Stimulated activated effector memory CD8-positive, alpha-beta T cell treated with anti-CD3 and anti-CD28 coated beads, Interleukin-12 subunit alpha, Interleukin-12 subunit beta, amount 100 ng/mL, for 72 hours (primary cell): ENCODE measurements around the gene BTN1A1.
"Not testable (repeated sequence)": the region's sequence is repeated elsewhere in the genome, so short reads cannot be mapped to it uniquely, and the experiment has no call there.

ENCODE experiments used
- ATAC-seq: fragments of 150-1000 bp; cut with Tn5 transposase; 2 replicates; pipeline ENCODE4 v1.10.0; 2021
- DNase-seq, 2 donors: peaks; one replicate each; pipeline ENCODE4 v3.0.0; 2021 to 2022; ENCODE audit warnings: low spot score in 2 of 2
- H3K27ac Mint-ChIP-seq: one replicate; pipeline ENCODE4 v1.8.0; 2022; ENCODE audit warnings: mild to moderate bottlenecking, mixed read lengths
- H3K36me3 Mint-ChIP-seq: one replicate; pipeline ENCODE4 v1.8.0; 2022; ENCODE audit warnings: mild to moderate bottlenecking, mixed read lengths
- H3K4me1 Mint-ChIP-seq: one replicate; pipeline ENCODE4 v1.8.0; 2022; ENCODE audit warnings: mixed read lengths
- H3K4me3 Mint-ChIP-seq: one replicate; pipeline ENCODE4 v1.8.0; 2022; ENCODE audit warnings: mild to moderate bottlenecking, mixed read lengths
- H3K9me3 Mint-ChIP-seq: one replicate; pipeline ENCODE4 v1.8.0; 2022; ENCODE audit warnings: mixed read lengths

The BTN1A1 gene

GRCh38 chr6:26520237-26520849, 20.2 kb downstream of the BTN1A1 start:
- ATAC-seq (peak; percentile 59), DNase-seq (peak; percentile 14 to 71)
- Mint-ChIP-seq H3K9me3 (no peaks in the 10 kb centered on the region), H3K4me1 (peaks cover 48% of the 10 kb centered on the region), H3K4me3 (peak overlapping the region; percentile 78), H3K27ac (peak overlapping the region; percentile 98), H3K36me3 (peaks cover 23% of the 10 kb centered on the region)

- Mint-ChIP-seq H3K9me3 (no peaks in the 10 kb centered on the region), H3K4me1 (peaks cover 48% of the 10 kb centered on the region), H3K27ac (peak overlapping the region; percentile 98), H3K4me3 (peak overlapping the region; percentile 78), H3K36me3 (peaks cover 23% of the 10 kb centered on the region)
- DNase-seq (peak; percentile 78 to 95), ATAC-seq (peak; percentile 83)
These were observed 20.9 kb downstream of the BTN1A1 start for GRCh38 chr6:26520850-26521599.

- peak; percentile 89 for ATAC-seq
These were observed 21.7 kb downstream of the BTN1A1 start for GRCh38 chr6:26521600-26522391.

GRCh38 chr6:26522486-26523228, 22.6 kb downstream of the BTN1A1 start:
- DNase-seq, ATAC-seq: not testable (repeated sequence)
- H3K4me1 Mint-ChIP-seq = peaks cover 43% of the 10 kb centered on the region

More at GRCh38 chr6:26521600-26522391, 21.7 kb downstream of the BTN1A1 start:
- peak overlapping the region; percentile 98 for H3K27ac Mint-ChIP-seq
- peak; percentile 75 to 83 for DNase-seq
- peak overlapping the region; percentile 78 for H3K4me3 Mint-ChIP-seq
- H3K4me1 Mint-ChIP-seq = peaks cover 44% of the 10 kb centered on the region
- peaks cover 23% of the 10 kb centered on the region for H3K36me3 Mint-ChIP-seq
- no peaks in the 10 kb centered on the region for H3K9me3 Mint-ChIP-seq

GRCh38 chr6:26524314-26524713, 24.2 kb downstream of the BTN1A1 start:
- H3K27ac Mint-ChIP-seq, H3K9me3 Mint-ChIP-seq, ATAC-seq, DNase-seq, H3K4me3 Mint-ChIP-seq: not testable (repeated sequence)
- peaks cover 43% of the 10 kb centered on the region for H3K4me1 Mint-ChIP-seq
- H3K36me3 Mint-ChIP-seq = peaks cover 23% of the 10 kb centered on the region

More at GRCh38 chr6:26522486-26523228, 22.6 kb downstream of the BTN1A1 start:
- peak overlapping the region; percentile 78 for H3K4me3 Mint-ChIP-seq
- H3K27ac Mint-ChIP-seq = peak overlapping the region; percentile 98
- H3K9me3 Mint-ChIP-seq = not testable (repeated sequence)
- peaks cover 23% of the 10 kb centered on the region for H3K36me3 Mint-ChIP-seq

- Mint-ChIP-seq H3K4me1 (peaks cover 46% of the 10 kb centered on the region), H3K4me3 (no peak overlapping the region), H3K9me3 (no peaks in the 10 kb centered on the region), H3K36me3 (peaks cover 23% of the 10 kb centered on the region), H3K27ac (no peak overlapping the region)
- DNase-seq = no peak
- ATAC-seq = no peak
These were observed 24.7 kb downstream of the BTN1A1 start for GRCh38 chr6:26524722-26525370.

GRCh38 chr6:26525838-26526237, 25.7 kb downstream of the BTN1A1 start:
- no peak overlapping the region for H3K4me3 Mint-ChIP-seq
- H3K9me3 Mint-ChIP-seq = no peaks in the 10 kb centered on the region
- peaks cover 41% of the 10 kb centered on the region for H3K4me1 Mint-ChIP-seq
- DNase-seq (no peak), ATAC-seq (no peak)
- H3K36me3 Mint-ChIP-seq = peaks cover 15% of the 10 kb centered on the region
- H3K27ac Mint-ChIP-seq = no peak overlapping the region

GRCh38 chr6:26526928-26527327, 26.8 kb downstream of the BTN1A1 start:
- peaks cover 40% of the 10 kb centered on the region for H3K4me1 Mint-ChIP-seq
- H3K9me3 Mint-ChIP-seq = no peaks in the 10 kb centered on the region
- DNase-seq (no peak), ATAC-seq (no peak)
- no peak overlapping the region for H3K4me3 Mint-ChIP-seq
- H3K27ac Mint-ChIP-seq = no peak overlapping the region
- peaks cover 11% of the 10 kb centered on the region for H3K36me3 Mint-ChIP-seq

- no peak overlapping the region for H3K4me3 Mint-ChIP-seq
- peak overlapping the region; percentile 38 for H3K27ac Mint-ChIP-seq
- DNase-seq (no peak), ATAC-seq (no peak)
- peaks cover 34% of the 10 kb centered on the region for H3K4me1 Mint-ChIP-seq
- no peaks in the 10 kb centered on the region for H3K9me3 Mint-ChIP-seq
- H3K36me3 Mint-ChIP-seq = peaks cover 25% of the 10 kb centered on the region
These were observed 30.1 kb downstream of the BTN1A1 start for GRCh38 chr6:26530203-26530602.

GRCh38 chr6:26531897-26532296, 31.8 kb downstream of the BTN1A1 start:
- H3K36me3 Mint-ChIP-seq = peaks cover 32% of the 10 kb centered on the region
- no peaks in the 10 kb centered on the region for H3K9me3 Mint-ChIP-seq
- H3K4me3 Mint-ChIP-seq = peak overlapping the region; percentile 91
- ATAC-seq (no peak), DNase-seq (no peak)
- peaks cover 41% of the 10 kb centered on the region for H3K4me1 Mint-ChIP-seq
- H3K27ac Mint-ChIP-seq = peak overlapping the region; percentile 100

GRCh38 chr6:26532699-26533531, 32.8 kb downstream of the BTN1A1 start:
- H3K4me1 Mint-ChIP-seq = peaks cover 51% of the 10 kb centered on the region

GRCh38 chr6:26533532-26533931, 33.4 kb downstream of the BTN1A1 start:
- no peak for DNase-seq
- H3K4me1 Mint-ChIP-seq = peaks cover 56% of the 10 kb centered on the region
- peak overlapping the region; percentile 100 for H3K27ac Mint-ChIP-seq
- no peak for ATAC-seq
- H3K9me3 Mint-ChIP-seq = no peaks in the 10 kb centered on the region
- peaks cover 48% of the 10 kb centered on the region for H3K36me3 Mint-ChIP-seq
- H3K4me3 Mint-ChIP-seq = peak overlapping the region; percentile 91

More at GRCh38 chr6:26532699-26533531, 32.8 kb downstream of the BTN1A1 start:
- DNase-seq (peak; percentile 92 to 98), ATAC-seq (peak; percentile 66)
- peak overlapping the region; percentile 100 for H3K27ac Mint-ChIP-seq
- H3K36me3 Mint-ChIP-seq = peaks cover 42% of the 10 kb centered on the region
- H3K4me3 Mint-ChIP-seq = peak overlapping the region; percentile 91
- no peaks in the 10 kb centered on the region for H3K9me3 Mint-ChIP-seq

- no peak overlapping the region for H3K4me3 Mint-ChIP-seq
- H3K9me3 Mint-ChIP-seq = no peaks in the 10 kb centered on the region
- DNase-seq (no peak), ATAC-seq (no peak)
- H3K27ac Mint-ChIP-seq = no peak overlapping the region
- peaks cover 55% of the 10 kb centered on the region for H3K4me1 Mint-ChIP-seq
- peaks cover 62% of the 10 kb centered on the region for H3K36me3 Mint-ChIP-seq
These were observed 34.8 kb downstream of the BTN1A1 start for GRCh38 chr6:26534681-26535465.
